Stimulated activated CD4-positive, alpha-beta T cell treated with anti-CD3 and anti-CD28 coated beads, TNF-alpha, amount 100 ng/mL, for 1 hour (primary cell): ENCODE measurements around the gene PRSS48.
"Not testable (repeated sequence)": the region's sequence is repeated elsewhere in the genome, so short reads cannot be mapped to it uniquely, and the experiment has no call there.

Experiments
- DNase-seq, 3 donors: peaks; one replicate each; pipeline ENCODE4 v3.0.0-alpha.2; 2020; ENCODE audit warnings: low read depth in 3 of 3, low spot score in 1 of 3

The PRSS48 gene

GRCh38 chr4:151276787-151277562, at the start of gene PRSS48:
PRSS48 (plus strand) TSS chr4:151277161; CDS start chr4:151277173, 12 bp downstream.
- DNase-seq = peak in 1 of 3 donors; percentile 15

- no peak for DNase-seq
Measured at GRCh38 chr4:151227172-151227571, 49.8 kb upstream of the PRSS48 start.

GRCh38 chr4:151227731-151228130, 49.2 kb upstream of the PRSS48 start:
- no peak for DNase-seq

GRCh38 chr4:151228189-151229119, 48.5 kb upstream of the PRSS48 start:
- DNase-seq = no peak

GRCh38 chr4:151231915-151232595, 44.9 kb upstream of the PRSS48 start:
- DNase-seq = no peak

- DNase-seq = no peak
Measured at GRCh38 chr4:151233600-151233999, 43.4 kb upstream of the PRSS48 start.

GRCh38 chr4:151235373-151235772, 41.6 kb upstream of the PRSS48 start:
- not testable (repeated sequence) for DNase-seq

GRCh38 chr4:151236036-151236435, 40.9 kb upstream of the PRSS48 start:
- DNase-seq = no peak

- DNase-seq = no peak
Measured at GRCh38 chr4:151238477-151238876, 38.5 kb upstream of the PRSS48 start.

GRCh38 chr4:151239608-151240007, 37.4 kb upstream of the PRSS48 start:
- DNase-seq = no peak

- DNase-seq = no peak
Measured at GRCh38 chr4:151242305-151242704, 34.7 kb upstream of the PRSS48 start.

GRCh38 chr4:151246742-151247141, 30.2 kb upstream of the PRSS48 start:
- DNase-seq = no peak

GRCh38 chr4:151247395-151247794, 29.6 kb upstream of the PRSS48 start:
- no peak for DNase-seq

- DNase-seq = no peak
Measured at GRCh38 chr4:151248519-151248918, 28.4 kb upstream of the PRSS48 start.

GRCh38 chr4:151250706-151251105, 26.3 kb upstream of the PRSS48 start:
- no peak for DNase-seq

GRCh38 chr4:151251603-151252304, 25.2 kb upstream of the PRSS48 start:
- DNase-seq = no peak

GRCh38 chr4:151255226-151255625, 21.7 kb upstream of the PRSS48 start:
- DNase-seq = not testable (repeated sequence)

GRCh38 chr4:151255680-151256079, 21.3 kb upstream of the PRSS48 start:
- DNase-seq = not testable (repeated sequence)

- no peak for DNase-seq
Measured at GRCh38 chr4:151256134-151256533, 20.8 kb upstream of the PRSS48 start.

GRCh38 chr4:151257704-151258103, 19.3 kb upstream of the PRSS48 start:
- no peak for DNase-seq

- no peak for DNase-seq
Measured at GRCh38 chr4:151259752-151260151, 17.2 kb upstream of the PRSS48 start.
